HG02763 (cell line): Measurements from ENCODE around the gene MYH6.

Experiments
- ATAC-seq: cut with Tn5 transposase; IDR thresholded peaks from one replicate; pipeline ENCODE4 v1.9.1; 2021; ENCODE audit warnings: mild to moderate bottlenecking, moderate library complexity; ENCODE audit not compliant: unreplicated experiment

The MYH6 gene

GRCh38 chr14:23379366-23380196 is 28.5 kb downstream of the MYH6 start:
- no peak for ATAC-seq

GRCh38 chr14:23378612-23379220 is 29.4 kb downstream of the MYH6 start:
- no peak for ATAC-seq

GRCh38 chr14:23377573-23378563 is 30.2 kb downstream of the MYH6 start:
- no peak for ATAC-seq

- ATAC-seq = no peak
Measured at GRCh38 chr14:23377198-23377550, 30.9 kb downstream of the MYH6 start.

GRCh38 chr14:23376482-23377197 is 31.4 kb downstream of the MYH6 start, which contains the start of gene CMTM5:
Gene CMTM5, plus strand, starts transcription at chr14:23377046. Its CDS starts 206 bp downstream, at chr14:23377252.
- no peak for ATAC-seq

GRCh38 chr14:23375527-23376251 is 32.4 kb downstream of the MYH6 start:
- no peak for ATAC-seq

GRCh38 chr14:23373041-23373440 is 35.0 kb downstream of the MYH6 start:
- ATAC-seq = no peak

GRCh38 chr14:23372509-23372908 is 35.6 kb downstream of the MYH6 start, which contains the start of gene IL25:
Gene IL25, plus strand, starts transcription at chr14:23372809.
- no peak for ATAC-seq

- ATAC-seq = no peak
Measured at GRCh38 chr14:23371865-23372264, 36.2 kb downstream of the MYH6 start.

- no peak for ATAC-seq
Measured at GRCh38 chr14:23370221-23370620, 37.9 kb downstream of the MYH6 start.

GRCh38 chr14:23366426-23366921 is 41.6 kb downstream of the MYH6 start:
- no peak for ATAC-seq

GRCh38 chr14:23365732-23366425 is 42.2 kb downstream of the MYH6 start:
- no peak for ATAC-seq

- ATAC-seq = no peak
Measured at GRCh38 chr14:23365036-23365731, 42.9 kb downstream of the MYH6 start, which contains the start of gene EFS. Gene EFS, minus strand, starts transcription at chr14:23365172. Its CDS starts 147 bp downstream, at chr14:23365025.

- no peak for ATAC-seq
Measured at GRCh38 chr14:23364164-23365035, 43.7 kb downstream of the MYH6 start.

GRCh38 chr14:23362200-23362599 is 45.9 kb downstream of the MYH6 start:
- no peak for ATAC-seq

GRCh38 chr14:23361763-23362162 is 46.3 kb downstream of the MYH6 start:
- no peak for ATAC-seq

GRCh38 chr14:23361320-23361719 is 46.8 kb downstream of the MYH6 start:
- ATAC-seq = no peak
